Right hindlimb (tissue), 1 donor: ENCODE results near the gene KRTAP4-3.
A peak's percentile ranks its signal among the peaks of the same experiment; 100 is the strongest.
"Not testable (repeated sequence)": the region's sequence is repeated elsewhere in the genome, so short reads cannot be mapped to it uniquely, and the experiment has no call there.

ENCODE experiments used
- DNase-seq: peaks from one replicate; pipeline ENCODE4 v3.0.0-alpha.2; 2018

Gene KRTAP4-3

DNA sequence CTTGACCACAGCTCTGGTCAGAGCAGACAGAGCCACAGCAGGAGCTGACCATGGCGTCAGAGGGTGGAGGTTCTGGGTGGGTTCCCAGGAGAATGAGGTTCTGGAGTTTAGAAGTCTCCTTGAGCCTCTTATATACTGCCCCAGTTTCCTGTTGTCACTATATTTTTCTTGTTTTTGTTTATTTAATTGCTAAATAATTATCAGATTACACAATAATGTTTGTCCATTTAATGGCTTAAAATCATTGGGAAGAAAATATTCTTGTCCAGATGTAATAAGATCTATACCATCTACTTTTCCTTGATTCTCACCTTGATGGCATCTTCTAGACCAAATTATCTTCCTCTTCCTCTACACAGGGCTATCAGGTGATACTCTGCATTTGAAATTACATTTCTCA is at the start of gene KRTAP4-3:
Gene KRTAP4-3, minus strand, starts transcription at position 101 of the 400 bp plus-strand sequence. Its CDS starts 49 bp downstream, at position 52.
- DNase-seq = no peak

GRCh38 chr17:41215681-41216080 is 47.7 kb upstream of the KRTAP4-3 start:
- no peak for DNase-seq

- DNase-seq = peak; percentile 33
These were observed 44.6 kb upstream of the KRTAP4-3 start for GRCh38 chr17:41212524-41213169.

- DNase-seq = peak; percentile 30
These were observed 43.9 kb upstream of the KRTAP4-3 start for GRCh38 chr17:41211845-41212466.

- DNase-seq = no peak
These were observed 31.5 kb upstream of the KRTAP4-3 start for GRCh38 chr17:41199421-41200078.

DNA sequence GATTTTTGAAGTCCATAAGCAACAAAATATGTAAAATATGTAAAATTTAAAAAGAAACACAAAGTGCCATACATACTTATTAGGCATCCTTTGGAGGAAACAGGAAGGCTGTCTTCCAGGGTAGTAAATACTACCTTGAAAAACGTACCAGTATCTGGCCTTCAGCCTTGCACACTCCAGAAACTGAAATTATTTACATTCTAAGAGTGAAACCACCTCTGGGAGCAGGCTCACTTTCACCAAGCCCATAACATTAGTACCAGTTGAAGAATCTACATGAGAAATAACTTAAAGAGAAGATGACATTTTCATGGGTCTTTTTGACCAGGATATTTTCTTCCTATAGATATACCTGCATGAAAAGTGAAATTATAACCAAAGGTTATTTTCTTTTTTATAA is 28.0 kb upstream of the KRTAP4-3 start:
- no peak for DNase-seq

DNA sequence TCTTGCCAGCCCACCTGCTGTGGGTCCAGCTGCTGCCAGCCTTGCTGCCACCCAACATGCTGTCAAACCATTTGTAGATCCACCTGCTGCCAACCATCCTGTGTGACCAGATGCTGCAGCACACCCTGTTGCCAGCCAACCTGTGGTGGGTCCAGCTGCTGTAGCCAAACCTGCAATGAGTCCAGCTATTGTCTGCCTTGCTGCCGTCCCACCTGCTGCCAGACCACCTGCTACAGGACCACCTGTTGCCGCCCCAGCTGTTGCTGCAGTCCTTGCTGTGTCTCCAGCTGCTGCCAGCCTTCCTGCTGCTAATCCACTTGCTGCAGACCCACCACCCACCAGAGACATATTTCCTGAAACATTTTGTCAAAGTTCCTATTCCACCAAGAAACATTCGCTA is 22.3 kb upstream of the KRTAP4-3 start:
- no peak for DNase-seq

- DNase-seq = not testable (repeated sequence)
These were observed 21.9 kb upstream of the KRTAP4-3 start, which contains the start of gene KRTAP9-1 for GRCh38 chr17:41189837-41190318. Gene KRTAP9-1, plus strand, starts transcription at chr17:41189887. Its CDS starts 0 bp downstream, at chr17:41189887.

GRCh38 chr17:41186872-41187271 is 18.9 kb upstream of the KRTAP4-3 start:
- peak; percentile 24 for DNase-seq

GRCh38 chr17:41185001-41185400 is 17.0 kb upstream of the KRTAP4-3 start:
- DNase-seq = no peak

DNA sequence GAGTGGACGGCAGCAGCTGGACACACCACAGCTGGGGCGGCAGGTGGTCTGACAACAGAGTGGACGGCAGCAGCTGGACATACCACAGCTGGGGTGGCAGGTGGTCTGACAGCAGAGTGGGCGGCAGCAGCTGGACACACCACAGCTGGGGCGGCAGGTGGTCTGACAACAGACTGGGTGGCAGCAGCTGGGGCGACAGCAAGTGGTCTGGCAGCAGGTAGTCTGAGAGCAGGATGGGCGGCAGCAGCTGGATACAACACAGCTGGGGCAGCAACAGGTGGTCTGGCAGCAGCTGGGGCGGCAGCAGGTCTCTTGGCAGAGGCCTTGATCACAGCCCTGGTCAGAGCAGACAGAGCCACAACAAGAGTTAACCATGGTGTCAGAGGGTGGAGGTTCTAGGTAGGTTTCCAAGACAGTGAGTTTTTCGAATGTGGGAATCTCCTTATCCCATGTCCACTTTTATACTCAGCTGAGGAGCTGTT is 16.5 kb upstream of the KRTAP4-3 start, which contains the start of gene KRTAP4-1:
Gene KRTAP4-1, minus strand, starts transcription at position 432 of the 482 bp plus-strand sequence. Its CDS starts 57 bp downstream, at position 375.
- DNase-seq = no peak

- no peak for DNase-seq
These were observed 11.0 kb upstream of the KRTAP4-3 start for GRCh38 chr17:41178843-41179616.

DNA sequence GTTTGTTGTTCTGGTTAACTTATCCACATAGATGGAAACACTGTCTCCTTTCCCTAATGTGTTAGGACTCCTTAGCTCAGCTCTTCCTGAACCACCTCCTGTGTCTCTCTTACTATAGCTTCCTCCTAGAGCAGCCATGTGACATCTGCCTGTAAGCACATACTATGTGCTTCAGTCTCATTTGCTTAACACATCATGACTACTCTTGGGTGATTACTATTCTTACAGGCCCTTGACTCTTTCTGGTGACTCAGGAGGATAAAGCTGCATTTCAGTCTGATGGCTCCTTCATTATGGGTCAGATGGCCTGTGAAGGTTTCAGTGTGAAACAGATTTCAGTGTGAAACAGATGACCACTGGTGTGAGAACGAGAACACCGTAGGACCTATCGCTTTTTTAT is 10.3 kb upstream of the KRTAP4-3 start:
- no peak for DNase-seq

- no peak for DNase-seq
These were observed 9.8 kb upstream of the KRTAP4-3 start, which contains the start of gene KRTAP4-2 for GRCh38 chr17:41177727-41178271. Gene KRTAP4-2, minus strand, starts transcription at chr17:41178221. Its CDS starts 57 bp downstream, at chr17:41178164.

- DNase-seq = no peak
These were observed 8.8 kb upstream of the KRTAP4-3 start for GRCh38 chr17:41176744-41177387.

GRCh38 chr17:41171886-41172285 is 3.9 kb upstream of the KRTAP4-3 start:
- no peak for DNase-seq

DNA sequence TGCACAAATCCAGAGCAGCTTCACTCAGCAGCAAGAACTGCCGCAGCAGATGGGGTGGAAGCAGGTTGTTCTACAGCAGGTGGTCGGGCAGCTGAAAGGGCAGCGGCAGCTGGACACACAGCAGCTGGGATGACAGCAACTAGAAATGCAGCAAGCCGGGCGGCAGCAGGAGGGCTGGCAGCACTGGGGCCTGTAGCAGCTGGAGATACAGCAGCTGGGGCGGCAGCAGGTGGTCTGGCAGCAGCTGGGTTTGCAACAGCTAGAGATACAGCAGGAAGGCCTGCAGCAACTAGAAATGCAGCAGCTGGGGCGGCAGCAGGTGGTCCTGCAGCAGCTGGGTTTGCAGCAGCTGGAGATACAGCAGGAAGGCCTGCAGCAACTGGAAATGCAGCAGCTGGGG is 460 bp downstream of the KRTAP4-3 start:
- DNase-seq = no peak

DNA sequence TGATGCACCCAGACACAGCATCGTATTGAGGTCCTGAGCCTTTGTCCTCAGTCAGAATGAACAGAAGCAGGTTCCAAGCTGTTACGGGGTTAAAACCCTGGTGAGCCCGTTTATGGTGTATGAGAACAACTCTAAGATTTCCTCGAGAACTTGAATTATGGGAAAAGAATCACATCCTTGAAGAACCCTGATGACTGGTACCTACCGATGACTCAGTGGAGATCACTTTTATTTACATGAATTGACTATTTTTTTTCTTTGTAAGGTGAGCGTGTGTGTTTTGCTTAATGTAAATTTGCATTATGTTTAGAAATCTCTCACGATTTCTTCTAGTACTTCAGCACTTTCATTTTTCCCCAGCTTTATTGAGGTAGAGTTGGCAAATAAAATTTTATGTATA is 4.2 kb downstream of the KRTAP4-3 start:
- DNase-seq = no peak

DNA sequence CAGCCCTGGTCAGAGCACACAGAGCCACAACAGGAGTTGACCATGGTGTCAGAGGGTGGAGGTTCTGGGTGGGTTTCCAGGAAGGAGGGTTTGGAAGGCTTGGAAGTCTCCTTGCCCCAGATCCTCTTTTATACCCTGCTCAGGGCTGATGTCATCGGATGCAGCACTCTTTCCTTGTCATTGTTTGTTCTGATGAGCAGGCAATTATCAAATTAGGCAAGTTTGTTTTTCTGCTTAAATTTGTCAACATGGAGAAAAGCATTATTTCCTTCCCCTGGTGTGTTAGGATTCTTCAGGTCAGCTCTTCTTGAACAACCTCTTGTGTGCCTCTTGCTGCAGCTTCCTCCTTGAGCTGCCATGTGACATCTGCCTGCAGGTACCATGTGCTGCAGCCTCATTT is 7.4 kb downstream of the KRTAP4-3 start, which contains the start of gene KRTAP4-4:
Gene KRTAP4-4, minus strand, starts transcription at position 101 of the 400 bp plus-strand sequence. Its CDS starts 57 bp downstream, at position 44.
- DNase-seq = no peak

- DNase-seq = not testable (repeated sequence)
These were observed 7.8 kb downstream of the KRTAP4-3 start for GRCh38 chr17:41160190-41160589.

DNA sequence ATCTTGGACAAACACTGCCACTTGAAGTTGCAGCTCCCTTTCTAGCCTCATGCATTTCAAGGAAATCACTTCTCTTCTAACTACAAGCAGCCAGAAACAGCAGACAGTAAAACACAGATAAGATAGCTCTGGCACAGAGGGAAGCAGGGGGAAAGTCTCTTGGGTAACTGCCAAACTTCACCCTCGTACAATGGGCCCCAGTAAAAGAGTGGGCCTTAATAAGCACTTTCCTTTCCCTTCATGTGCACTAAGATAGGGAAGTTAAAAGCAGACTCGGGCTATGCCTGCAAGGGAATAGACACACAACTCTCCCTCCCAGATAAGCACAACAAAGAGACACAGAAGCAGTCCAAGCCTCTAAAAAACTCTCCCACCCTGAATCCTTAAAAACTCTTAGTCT is 14.2 kb downstream of the KRTAP4-3 start:
- DNase-seq = no peak

- no peak for DNase-seq
These were observed 16.5 kb downstream of the KRTAP4-3 start for GRCh38 chr17:41151525-41151924.
